ENCODE data around the gene WWOX. TPM values are rescaled to one million over a fixed set of nuclear protein-coding genes. Genes with fewer than 3 reads are reported as not detected.

Gene WWOX
- total RNA-seq, 1 experiment from 2014 or later = 35.6 TPM

GRCh38 chr16:78931678-78932077, 832.2 kb downstream of the WWOX start:
- H3K27me3 ChIP-seq (ENCODE audit: insufficient read depth, low read depth) = no peaks in the 10 kb centered on the region

GRCh38 chr16:78932355-78932943, 833.0 kb downstream of the WWOX start:
- no peak for DNase-seq
- no peaks in the 10 kb centered on the region for H3F3A ChIP-seq (ENCODE audit: insufficient read depth, low read depth)
- H2AFZ ChIP-seq = no peak overlapping the region
- ChIA-PET POLR2A (ENCODE audit: unreplicated experiment) (no interaction called here), CTCF (no interaction called here)
- H3K27ac ChIP-seq = no peak overlapping the region
- TF ChIP-seq CTCF (conservative IDR thresholded peaks at IDR 0.05) = no peak
- TF ChIP-seq EZH2 (IDR thresholded peaks at IDR 0.05; ENCODE audit: low read depth) = no peak
- H3K36me3 ChIP-seq (ENCODE audit: low read depth) = no peaks in the 10 kb centered on the region
- no peaks in the 10 kb centered on the region for H3K9me3 ChIP-seq (ENCODE audit: insufficient read depth, low read depth)
- no peaks in the 10 kb centered on the region for H3K9me2 ChIP-seq (ENCODE audit: insufficient read depth)
- H3K4me1 ChIP-seq (replicated peaks; ENCODE audit: insufficient read depth) = no peaks in the 10 kb centered on the region
- no peak overlapping the region for H3K4me3 ChIP-seq
- H4K20me1 ChIP-seq (ENCODE audit: insufficient read depth) = no peaks in the 10 kb centered on the region
- H3K27me3 ChIP-seq (ENCODE audit: insufficient read depth, low read depth) = no peaks in the 10 kb centered on the region
- no TSS peak for BruUV-seq (replicated peaks)
- no peaks in the 10 kb centered on the region for H3K79me2 ChIP-seq (ENCODE audit: low read depth)
- H3K4me2 ChIP-seq = no peak overlapping the region
- intact Hi-C loops (cut with micrococcal nuclease; ENCODE audit: unreplicated experiment) = loop anchor here (10.0 kb wide), 1 partner anchor 102 kb away; no protein-coding TSS in a partner anchor

More at GRCh38 chr16:78931678-78932077, 832.2 kb downstream of the WWOX start:
- no peaks in the 10 kb centered on the region for H3K4me1 ChIP-seq (replicated peaks; ENCODE audit: insufficient read depth)
- ChIA-PET POLR2A (ENCODE audit: unreplicated experiment) (no interaction called here), CTCF (no interaction called here)
- TF ChIP-seq EZH2 (IDR thresholded peaks at IDR 0.05; ENCODE audit: low read depth) (no peak), CTCF (conservative IDR thresholded peaks at IDR 0.05) (no peak)
- no peaks in the 10 kb centered on the region for H3K9me3 ChIP-seq (ENCODE audit: insufficient read depth, low read depth)
- no peaks in the 10 kb centered on the region for H3K79me2 ChIP-seq (ENCODE audit: low read depth)
- H3K27ac ChIP-seq = no peak overlapping the region
- intact Hi-C loops (cut with micrococcal nuclease; ENCODE audit: unreplicated experiment) = loop anchor here (10.0 kb wide), 1 partner anchor 103 kb away; no protein-coding TSS in a partner anchor
- no peak overlapping the region for H3K4me3 ChIP-seq
- no peaks in the 10 kb centered on the region for H4K20me1 ChIP-seq (ENCODE audit: insufficient read depth)
- no peak for DNase-seq
- no peaks in the 10 kb centered on the region for H3K9me2 ChIP-seq (ENCODE audit: insufficient read depth)
- no peak overlapping the region for H2AFZ ChIP-seq
- no TSS peak for BruUV-seq (replicated peaks)
- no peak overlapping the region for H3K4me2 ChIP-seq
- no peaks in the 10 kb centered on the region for H3K36me3 ChIP-seq (ENCODE audit: low read depth)
- H3F3A ChIP-seq (ENCODE audit: insufficient read depth, low read depth) = no peaks in the 10 kb centered on the region

- no peak for DNase-seq
- no peak overlapping the region for H3K4me2 ChIP-seq
- POLR2A ChIA-PET (ENCODE audit: unreplicated experiment) = interaction anchor here (0.6 to 0.7 kb wide), 2 partner anchors 57 to 965 kb away, joined by 3 to 7 read pairs; no protein-coding TSS in a partner anchor
- no TSS peak for BruUV-seq (replicated peaks)
- no peaks in the 10 kb centered on the region for H3K4me1 ChIP-seq (replicated peaks; ENCODE audit: insufficient read depth)
- intact Hi-C loops (cut with micrococcal nuclease; ENCODE audit: unreplicated experiment) = loop anchor here (10.0 kb wide), 1 partner anchor 99 kb away; no protein-coding TSS in a partner anchor
- H3K36me3 ChIP-seq (ENCODE audit: low read depth) = no peaks in the 10 kb centered on the region
- no peak overlapping the region for H2AFZ ChIP-seq
- H3K9me3 ChIP-seq (ENCODE audit: insufficient read depth, low read depth) = no peaks in the 10 kb centered on the region
- no peak overlapping the region for H3K27ac ChIP-seq
- CTCF ChIA-PET = no interaction called here
- no peaks in the 10 kb centered on the region for H3K9me2 ChIP-seq (ENCODE audit: insufficient read depth)
- H3K79me2 ChIP-seq (ENCODE audit: low read depth) = no peaks in the 10 kb centered on the region
- H3K4me3 ChIP-seq = no peak overlapping the region
- H3F3A ChIP-seq (ENCODE audit: insufficient read depth, low read depth) = no peaks in the 10 kb centered on the region
- H3K27me3 ChIP-seq (ENCODE audit: insufficient read depth, low read depth) = no peaks in the 10 kb centered on the region
- no peak for TF ChIP-seq CTCF (conservative IDR thresholded peaks at IDR 0.05)
- no peaks in the 10 kb centered on the region for H4K20me1 ChIP-seq (ENCODE audit: insufficient read depth)
These were observed 836.6 kb downstream of the WWOX start for GRCh38 chr16:78936060-78936459.

All from PC-9 (cell line).